ENCODE data around the gene CELA2B.

GRCh38 chr1:15443281-15443680, 32.6 kb upstream of the CELA2B start:
- TF ChIP-seq, protein P1, sequence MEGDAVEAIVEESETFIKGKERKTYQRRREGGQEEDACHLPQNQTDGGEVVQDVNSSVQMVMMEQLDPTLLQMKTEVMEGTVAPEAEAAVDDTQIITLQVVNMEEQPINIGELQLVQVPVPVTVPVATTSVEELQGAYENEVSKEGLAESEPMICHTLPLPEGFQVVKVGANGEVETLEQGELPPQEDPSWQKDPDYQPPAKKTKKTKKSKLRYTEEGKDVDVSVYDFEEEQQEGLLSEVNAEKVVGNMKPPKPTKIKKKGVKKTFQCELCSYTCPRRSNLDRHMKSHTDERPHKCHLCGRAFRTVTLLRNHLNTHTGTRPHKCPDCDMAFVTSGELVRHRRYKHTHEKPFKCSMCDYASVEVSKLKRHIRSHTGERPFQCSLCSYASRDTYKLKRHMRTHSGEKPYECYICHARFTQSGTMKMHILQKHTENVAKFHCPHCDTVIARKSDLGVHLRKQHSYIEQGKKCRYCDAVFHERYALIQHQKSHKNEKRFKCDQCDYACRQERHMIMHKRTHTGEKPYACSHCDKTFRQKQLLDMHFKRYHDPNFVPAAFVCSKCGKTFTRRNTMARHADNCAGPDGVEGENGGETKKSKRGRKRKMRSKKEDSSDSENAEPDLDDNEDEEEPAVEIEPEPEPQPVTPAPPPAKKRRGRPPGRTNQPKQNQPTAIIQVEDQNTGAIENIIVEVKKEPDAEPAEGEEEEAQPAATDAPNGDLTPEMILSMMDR (conservative IDR thresholded peaks at IDR 0.05 in 1 of 2, IDR thresholded peaks at IDR 0.05 in 1 of 2; ENCODE audit: low read depth in 1 of 2, low read length in 2 of 2): no peak
- no peak for TF ChIP-seq EZH2 (IDR thresholded peaks at IDR 0.05; ENCODE audit: low read length, missing control alignments)

Data from fibroblast of lung (primary cell).